Hematopoietic multipotent progenitor cell treated with erythropoietin and hydrocortisone succinate and interleukin-3 and kit ligand, for 4 days (in vitro differentiated cells): ENCODE data around the gene MYL7.

Experiments
- DNase-seq: peaks from one replicate; pipeline ENCODE4 v3.0.0-alpha.2; 2015

MYL7 gene

GRCh38 chr7:44149571-44150465 lies 8.7 kb upstream of the MYL7 start:
- no peak for DNase-seq

- DNase-seq = no peak
Observed at GRCh38 chr7:44148961-44149536, 7.9 kb upstream of the MYL7 start.

- DNase-seq = no peak
Observed at GRCh38 chr7:44148166-44148565, 7.0 kb upstream of the MYL7 start.

GRCh38 chr7:44147026-44147991 lies 6.2 kb upstream of the MYL7 start:
- no peak for DNase-seq

GRCh38 chr7:44145969-44146911 lies 5.1 kb upstream of the MYL7 start:
- peak; percentile 83 for DNase-seq

GRCh38 chr7:44145479-44145968 lies 4.4 kb upstream of the MYL7 start:
- peak; percentile 38 for DNase-seq

GRCh38 chr7:44144968-44145478 lies 3.9 kb upstream of the MYL7 start:
- no peak for DNase-seq

GRCh38 chr7:44144426-44144967 lies 3.4 kb upstream of the MYL7 start:
- DNase-seq = no peak

- no peak for DNase-seq
Observed at GRCh38 chr7:44143646-44144250, 2.6 kb upstream of the MYL7 start.

- DNase-seq = no peak
Observed at GRCh38 chr7:44142028-44142427, 896 bp upstream of the MYL7 start.

GRCh38 chr7:44140341-44140740 lies 791 bp downstream of the MYL7 start:
- no peak for DNase-seq

- no peak for DNase-seq
Observed at GRCh38 chr7:44139311-44140010, 1.7 kb downstream of the MYL7 start.

- DNase-seq = no peak
Observed at GRCh38 chr7:44138698-44139097, 2.4 kb downstream of the MYL7 start.

- DNase-seq = no peak
Observed at GRCh38 chr7:44136731-44137130, 4.4 kb downstream of the MYL7 start.

GRCh38 chr7:44134943-44135628 lies 6.0 kb downstream of the MYL7 start:
- no peak for DNase-seq

GRCh38 chr7:44133295-44133694 lies 7.8 kb downstream of the MYL7 start:
- no peak for DNase-seq

- DNase-seq = no peak
Observed at GRCh38 chr7:44132039-44132438, 9.1 kb downstream of the MYL7 start.

GRCh38 chr7:44131173-44132029 lies 9.7 kb downstream of the MYL7 start:
- DNase-seq = peak; percentile 44
